ENCODE measurements around the gene TMEM117.
"Not testable (repeated sequence)": the region's sequence is repeated elsewhere in the genome, so short reads cannot be mapped to it uniquely, and the experiment has no call there.

Gene TMEM117

GRCh38 chr12:44375694-44376093 is 539.8 kb downstream of the TMEM117 start:
- Histone ChIP-seq H3K4me3 (ENCODE audit: low read length in 2 of 2) (no peak overlapping the region), H3K4me1 (ENCODE audit: control insufficient read depth in 2 of 2, insufficient read depth in 2 of 2, low read length in 2 of 2) (no peaks in the 10 kb centered on the region), H3K36me3 (ENCODE audit: control insufficient read depth in 2 of 2, insufficient read depth in 2 of 2, low read length in 2 of 2) (no peaks in the 10 kb centered on the region), H3K27me3 (ENCODE audit: control insufficient read depth in 2 of 2, insufficient read depth in 2 of 2, low read length in 2 of 2) (no peaks in the 10 kb centered on the region), H3K9ac (ENCODE audit: low read depth in 1 of 2, low read length in 2 of 2) (no peak overlapping the region), H3K27ac (ENCODE audit: low read depth in 2 of 2, low read length in 2 of 2) (no peak overlapping the region), H3K9me3 (ENCODE audit: control insufficient read depth in 2 of 2, low read length in 2 of 2) (no peaks in the 10 kb centered on the region)

GRCh38 chr12:44377443-44378187 is 541.7 kb downstream of the TMEM117 start:
- H3K27me3 ChIP-seq (ENCODE audit: control insufficient read depth in 2 of 2, insufficient read depth in 2 of 2, low read length in 2 of 2), result no peaks in the 10 kb centered on the region

GRCh38 chr12:44379113-44379512 is 543.2 kb downstream of the TMEM117 start:
- H3K27ac ChIP-seq (ENCODE audit: low read depth in 2 of 2, low read length in 2 of 2); H3K36me3 ChIP-seq (ENCODE audit: control insufficient read depth in 2 of 2, insufficient read depth in 2 of 2, low read length in 2 of 2); H3K9ac ChIP-seq (ENCODE audit: low read depth in 1 of 2, low read length in 2 of 2); H3K9me3 ChIP-seq (ENCODE audit: control insufficient read depth in 2 of 2, low read length in 2 of 2); H3K4me1 ChIP-seq (ENCODE audit: control insufficient read depth in 2 of 2, insufficient read depth in 2 of 2, low read length in 2 of 2); H3K27me3 ChIP-seq (ENCODE audit: control insufficient read depth in 2 of 2, insufficient read depth in 2 of 2, low read length in 2 of 2); H3K4me3 ChIP-seq (ENCODE audit: low read length in 2 of 2): not testable (repeated sequence)

More at GRCh38 chr12:44377443-44378187, 541.7 kb downstream of the TMEM117 start:
- no peak overlapping the region for H3K27ac ChIP-seq (ENCODE audit: low read depth in 2 of 2, low read length in 2 of 2)
- no peaks in the 10 kb centered on the region for H3K4me1 ChIP-seq (ENCODE audit: control insufficient read depth in 2 of 2, insufficient read depth in 2 of 2, low read length in 2 of 2)
- H3K9me3 ChIP-seq (ENCODE audit: control insufficient read depth in 2 of 2, low read length in 2 of 2), result no peaks in the 10 kb centered on the region
- no peaks in the 10 kb centered on the region for H3K36me3 ChIP-seq (ENCODE audit: control insufficient read depth in 2 of 2, insufficient read depth in 2 of 2, low read length in 2 of 2)
- H3K9ac ChIP-seq (ENCODE audit: low read depth in 1 of 2, low read length in 2 of 2), result no peak overlapping the region
- H3K4me3 ChIP-seq (ENCODE audit: low read length in 2 of 2), result no peak overlapping the region

GRCh38 chr12:44379831-44380230 is 544.0 kb downstream of the TMEM117 start:
- no peaks in the 10 kb centered on the region for H3K4me1 ChIP-seq (ENCODE audit: control insufficient read depth in 2 of 2, insufficient read depth in 2 of 2, low read length in 2 of 2)
- no peak overlapping the region for H3K4me3 ChIP-seq (ENCODE audit: low read length in 2 of 2)
- no peaks in the 10 kb centered on the region for H3K36me3 ChIP-seq (ENCODE audit: control insufficient read depth in 2 of 2, insufficient read depth in 2 of 2, low read length in 2 of 2)
- H3K9ac ChIP-seq (ENCODE audit: low read depth in 1 of 2, low read length in 2 of 2), result no peak overlapping the region
- no peaks in the 10 kb centered on the region for H3K27me3 ChIP-seq (ENCODE audit: control insufficient read depth in 2 of 2, insufficient read depth in 2 of 2, low read length in 2 of 2)
- no peaks in the 10 kb centered on the region for H3K9me3 ChIP-seq (ENCODE audit: control insufficient read depth in 2 of 2, low read length in 2 of 2)
- H3K27ac ChIP-seq (ENCODE audit: low read depth in 2 of 2, low read length in 2 of 2), result no peak overlapping the region

GRCh38 chr12:44380861-44381260 is 545.0 kb downstream of the TMEM117 start:
- H3K27ac ChIP-seq (ENCODE audit: low read depth in 2 of 2, low read length in 2 of 2), result no peak overlapping the region
- H3K9me3 ChIP-seq (ENCODE audit: control insufficient read depth in 2 of 2, low read length in 2 of 2), result no peaks in the 10 kb centered on the region
- no peaks in the 10 kb centered on the region for H3K27me3 ChIP-seq (ENCODE audit: control insufficient read depth in 2 of 2, insufficient read depth in 2 of 2, low read length in 2 of 2)
- H3K4me1 ChIP-seq (ENCODE audit: control insufficient read depth in 2 of 2, insufficient read depth in 2 of 2, low read length in 2 of 2), result no peaks in the 10 kb centered on the region
- no peaks in the 10 kb centered on the region for H3K36me3 ChIP-seq (ENCODE audit: control insufficient read depth in 2 of 2, insufficient read depth in 2 of 2, low read length in 2 of 2)
- no peak overlapping the region for H3K9ac ChIP-seq (ENCODE audit: low read depth in 1 of 2, low read length in 2 of 2)
- H3K4me3 ChIP-seq (ENCODE audit: low read length in 2 of 2), result no peak overlapping the region

GRCh38 chr12:44381341-44381740 is 545.5 kb downstream of the TMEM117 start:
- no peak overlapping the region for H3K27ac ChIP-seq (ENCODE audit: low read depth in 2 of 2, low read length in 2 of 2)
- no peaks in the 10 kb centered on the region for H3K9me3 ChIP-seq (ENCODE audit: control insufficient read depth in 2 of 2, low read length in 2 of 2)
- H3K4me1 ChIP-seq (ENCODE audit: control insufficient read depth in 2 of 2, insufficient read depth in 2 of 2, low read length in 2 of 2), result no peaks in the 10 kb centered on the region
- H3K27me3 ChIP-seq (ENCODE audit: control insufficient read depth in 2 of 2, insufficient read depth in 2 of 2, low read length in 2 of 2), result no peaks in the 10 kb centered on the region
- H3K9ac ChIP-seq (ENCODE audit: low read depth in 1 of 2, low read length in 2 of 2), result no peak overlapping the region
- no peak overlapping the region for H3K4me3 ChIP-seq (ENCODE audit: low read length in 2 of 2)
- H3K36me3 ChIP-seq (ENCODE audit: control insufficient read depth in 2 of 2, insufficient read depth in 2 of 2, low read length in 2 of 2), result no peaks in the 10 kb centered on the region

GRCh38 chr12:44384136-44384535 is 548.3 kb downstream of the TMEM117 start:
- Histone ChIP-seq H3K9me3 (ENCODE audit: control insufficient read depth in 2 of 2, low read length in 2 of 2) (no peaks in the 10 kb centered on the region), H3K27ac (ENCODE audit: low read depth in 2 of 2, low read length in 2 of 2) (no peak overlapping the region), H3K36me3 (ENCODE audit: control insufficient read depth in 2 of 2, insufficient read depth in 2 of 2, low read length in 2 of 2) (no peaks in the 10 kb centered on the region), H3K27me3 (ENCODE audit: control insufficient read depth in 2 of 2, insufficient read depth in 2 of 2, low read length in 2 of 2) (no peaks in the 10 kb centered on the region), H3K4me1 (ENCODE audit: control insufficient read depth in 2 of 2, insufficient read depth in 2 of 2, low read length in 2 of 2) (no peaks in the 10 kb centered on the region), H3K9ac (ENCODE audit: low read depth in 1 of 2, low read length in 2 of 2) (no peak overlapping the region), H3K4me3 (ENCODE audit: low read length in 2 of 2) (no peak overlapping the region)

- Histone ChIP-seq H3K36me3 (ENCODE audit: control insufficient read depth in 2 of 2, insufficient read depth in 2 of 2, low read length in 2 of 2) (no peaks in the 10 kb centered on the region), H3K9me3 (ENCODE audit: control insufficient read depth in 2 of 2, low read length in 2 of 2) (no peaks in the 10 kb centered on the region), H3K27ac (ENCODE audit: low read depth in 2 of 2, low read length in 2 of 2) (no peak overlapping the region), H3K27me3 (ENCODE audit: control insufficient read depth in 2 of 2, insufficient read depth in 2 of 2, low read length in 2 of 2) (no peaks in the 10 kb centered on the region), H3K4me3 (ENCODE audit: low read length in 2 of 2) (no peak overlapping the region), H3K9ac (ENCODE audit: low read depth in 1 of 2, low read length in 2 of 2) (no peak overlapping the region), H3K4me1 (ENCODE audit: control insufficient read depth in 2 of 2, insufficient read depth in 2 of 2, low read length in 2 of 2) (no peaks in the 10 kb centered on the region)
Observed at GRCh38 chr12:44385964-44386363, 550.1 kb downstream of the TMEM117 start.

- no peak overlapping the region for H3K4me3 ChIP-seq (ENCODE audit: low read length in 2 of 2)
- no peaks in the 10 kb centered on the region for H3K4me1 ChIP-seq (ENCODE audit: control insufficient read depth in 2 of 2, insufficient read depth in 2 of 2, low read length in 2 of 2)
- H3K36me3 ChIP-seq (ENCODE audit: control insufficient read depth in 2 of 2, insufficient read depth in 2 of 2, low read length in 2 of 2), result no peaks in the 10 kb centered on the region
Observed at GRCh38 chr12:44387581-44387980, 551.7 kb downstream of the TMEM117 start.

GRCh38 chr12:44389038-44389437 is 553.2 kb downstream of the TMEM117 start:
- no peaks in the 10 kb centered on the region for H3K9me3 ChIP-seq (ENCODE audit: control insufficient read depth in 2 of 2, low read length in 2 of 2)
- no peaks in the 10 kb centered on the region for H3K27me3 ChIP-seq (ENCODE audit: control insufficient read depth in 2 of 2, insufficient read depth in 2 of 2, low read length in 2 of 2)
- no peak overlapping the region for H3K4me3 ChIP-seq (ENCODE audit: low read length in 2 of 2)

More at GRCh38 chr12:44387581-44387980, 551.7 kb downstream of the TMEM117 start:
- H3K27me3 ChIP-seq (ENCODE audit: control insufficient read depth in 2 of 2, insufficient read depth in 2 of 2, low read length in 2 of 2), result no peaks in the 10 kb centered on the region
- no peak overlapping the region for H3K27ac ChIP-seq (ENCODE audit: low read depth in 2 of 2, low read length in 2 of 2)
- no peak overlapping the region for H3K9ac ChIP-seq (ENCODE audit: low read depth in 1 of 2, low read length in 2 of 2)
- no peaks in the 10 kb centered on the region for H3K9me3 ChIP-seq (ENCODE audit: control insufficient read depth in 2 of 2, low read length in 2 of 2)

More at GRCh38 chr12:44389038-44389437, 553.2 kb downstream of the TMEM117 start:
- Histone ChIP-seq H3K27ac (ENCODE audit: low read depth in 2 of 2, low read length in 2 of 2) (no peak overlapping the region), H3K4me1 (ENCODE audit: control insufficient read depth in 2 of 2, insufficient read depth in 2 of 2, low read length in 2 of 2) (no peaks in the 10 kb centered on the region), H3K36me3 (ENCODE audit: control insufficient read depth in 2 of 2, insufficient read depth in 2 of 2, low read length in 2 of 2) (no peaks in the 10 kb centered on the region), H3K9ac (ENCODE audit: low read depth in 1 of 2, low read length in 2 of 2) (no peak overlapping the region)

Measured in mucosa of rectum (tissue), 2 donors.